ENCODE measurements around the gene DNAH11. TPM values are rescaled to one million over a fixed set of nuclear protein-coding genes. Genes with fewer than 3 reads are reported as not detected.

Gene DNAH11
- total and polyA plus RNA-seq, 9 of the 15 experiments (the other 6 are each of a cell fraction or from before 2014, with no cell fraction given): under 0.01 TPM; not detected in 7

DNA sequence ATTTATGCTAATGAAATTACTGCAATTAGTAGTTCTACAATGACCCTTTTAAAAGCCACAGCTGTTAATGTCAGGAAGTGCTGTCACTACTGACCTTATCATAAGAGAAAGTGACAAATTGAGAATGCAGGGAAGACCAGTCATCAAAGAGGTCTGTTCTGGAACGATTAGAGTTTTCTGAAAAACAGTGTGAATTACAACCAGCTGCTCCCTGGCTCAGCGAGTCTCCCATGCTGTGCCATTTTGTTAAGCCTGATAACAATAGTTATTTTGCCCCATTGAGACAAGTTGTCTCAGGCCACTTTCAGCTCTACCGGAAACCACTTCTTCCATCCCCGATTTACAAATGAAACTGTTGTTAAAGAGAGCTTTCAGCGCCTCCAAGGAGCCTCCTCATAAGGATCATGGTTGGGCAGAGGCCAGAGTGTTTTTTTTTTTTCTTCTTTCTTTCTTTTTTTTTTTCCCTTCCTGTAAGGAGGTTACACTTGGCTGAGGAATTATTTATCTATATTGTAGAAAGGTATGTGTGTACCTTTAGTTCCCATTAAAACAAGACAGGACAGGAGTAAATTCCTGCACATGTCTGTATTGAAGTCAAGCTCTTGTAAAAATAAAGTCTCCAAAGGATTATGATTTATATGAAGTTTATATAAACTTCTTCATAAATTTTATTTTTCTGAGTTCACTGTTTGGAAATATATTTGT lies 229.2 kb downstream of the DNAH11 start:
- Histone ChIP-seq H4K20me1 (replicated peaks; ENCODE audit: control insufficient read depth, insufficient read depth, low read length) (no peaks in the 10 kb centered on the region), H3K79me2 (ENCODE audit: control insufficient read depth, insufficient read depth, low read length) (no peaks in the 10 kb centered on the region), H3K4me1 (replicated peaks in 1 of 2; ENCODE audit: control insufficient read depth in 2 of 2, insufficient read depth in 2 of 2, low read length in 2 of 2) (peaks cover 0 to 3% of the 10 kb centered on the region in 2 experiments; a peak in 1 of 5 replicates), H3K9me3 (replicated peaks; ENCODE audit: control insufficient read depth, insufficient read depth, low read depth, low read length) (no peaks in the 10 kb centered on the region), H3K27me3 (ENCODE audit: control insufficient read depth in 2 of 2, insufficient read depth in 2 of 2, low read length in 2 of 2) (no peaks in the 10 kb centered on the region), H3K4me3 (no peak overlapping the region), H3K4me2 (ENCODE audit: insufficient read depth, low read length) (no peak overlapping the region; the same call in 1 of the 2 replicates), H3K27ac (ENCODE audit: extremely low read depth, low read depth, low read length) (no peak overlapping the region), H3K9ac (ENCODE audit: insufficient read depth in 1 of 2, low read depth in 2 of 2, low read length in 2 of 2) (no peak overlapping the region), H3K9me1 (ENCODE audit: control insufficient read depth, insufficient read depth, low read length) (no peaks in the 10 kb centered on the region), H2AFZ (ENCODE audit: low read depth, low read length) (no peak overlapping the region), H3K36me3 (ENCODE audit: control insufficient read depth, insufficient read depth, low read length) (no peaks in the 10 kb centered on the region)
- in situ Hi-C loops (cut with MboI) (no loop called here), intact Hi-C loops (cut with micrococcal nuclease) (loop anchor here (2.0 kb wide), 1 partner anchor 229 kb away; no protein-coding TSS in a partner anchor)
- WGBS (ENCODE audit: insufficient coverage, low coverage, missing lambda C conversion rate): 0% methylated on average over 5 of the region's 5 CpGs
- ChIA-PET POLR2A (interaction anchor here (0.5 kb wide), 1 partner anchor 247 kb away, joined by 3 read pairs; no protein-coding TSS in a partner anchor), CTCF (ENCODE audit: low intra/inter-chr PET ratio) (no interaction called here)
- FAIRE-seq (peak; percentile 49), DNase-seq (ENCODE audit: extremely low read depth in 1 of 4, low spot score in 3 of 4) (peak; percentile 8 to 56 (median 31)), ATAC-seq (peak; percentile 83)
- BruUV-seq (replicated peaks): no TSS peak
- TF ChIP-seq, protein P1, sequence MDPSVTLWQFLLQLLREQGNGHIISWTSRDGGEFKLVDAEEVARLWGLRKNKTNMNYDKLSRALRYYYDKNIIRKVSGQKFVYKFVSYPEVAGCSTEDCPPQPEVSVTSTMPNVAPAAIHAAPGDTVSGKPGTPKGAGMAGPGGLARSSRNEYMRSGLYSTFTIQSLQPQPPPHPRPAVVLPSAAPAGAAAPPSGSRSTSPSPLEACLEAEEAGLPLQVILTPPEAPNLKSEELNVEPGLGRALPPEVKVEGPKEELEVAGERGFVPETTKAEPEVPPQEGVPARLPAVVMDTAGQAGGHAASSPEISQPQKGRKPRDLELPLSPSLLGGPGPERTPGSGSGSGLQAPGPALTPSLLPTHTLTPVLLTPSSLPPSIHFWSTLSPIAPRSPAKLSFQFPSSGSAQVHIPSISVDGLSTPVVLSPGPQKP (CRISPR knock-in tag; IDR thresholded peaks at IDR 0.05): no peak
- TF ChIP-seq ZNF644 (tag; IDR thresholded peaks at IDR 0.05; ENCODE audit: low read depth) (no peak), E2F5 (CRISPR knock-in tag; IDR thresholded peaks at IDR 0.05) (no peak), GTF2B (IDR thresholded peaks at IDR 0.05; ENCODE audit: extremely low read depth, insufficient read length) (no peak), PURB (CRISPR knock-in tag; IDR thresholded peaks at IDR 0.05; ENCODE audit: low read depth) (no peak), MCM2 (IDR thresholded peaks at IDR 0.05; ENCODE audit: low read depth) (no peak), LARP7 (IDR thresholded peaks at IDR 0.05) (no peak), MXI1 (IDR thresholded peaks at IDR 0.05; ENCODE audit: low read depth, low read length) (no peak), ZNF449 (CRISPR knock-in tag; IDR thresholded peaks at IDR 0.05) (no peak), RERE (CRISPR knock-in tag; IDR thresholded peaks at IDR 0.05; ENCODE audit: borderline replicate concordance) (no peak), NCOA1 (IDR thresholded peaks at IDR 0.05; ENCODE audit: low read depth) (no peak)

All from K562 (cell line).